Measurements from ENCODE around the gene GRIA1.
"Not testable (repeated sequence)": the region's sequence is repeated elsewhere in the genome, so short reads cannot be mapped to it uniquely, and the experiment has no call there.

Gene GRIA1

DNA sequence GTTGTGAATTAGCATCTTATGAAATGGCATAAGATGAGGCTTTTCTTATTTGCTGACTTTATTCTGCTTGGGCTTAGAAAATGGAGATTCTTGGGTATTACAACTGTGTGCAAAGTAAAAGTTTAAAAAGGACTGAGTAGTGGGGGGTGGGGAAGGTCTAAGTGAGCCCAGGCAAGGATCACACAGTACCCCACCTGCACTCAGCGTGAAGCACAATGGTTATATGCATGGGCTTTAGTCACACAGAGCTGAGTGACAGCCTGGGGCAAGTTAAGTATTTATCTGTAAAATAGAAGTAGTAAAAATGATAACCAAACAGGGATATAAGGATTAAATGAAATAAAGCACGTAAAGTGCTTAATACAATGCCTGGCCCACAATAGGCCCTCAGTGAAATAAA lies 300.9 kb downstream of the GRIA1 start:
- no peak for DNase-seq

DNA sequence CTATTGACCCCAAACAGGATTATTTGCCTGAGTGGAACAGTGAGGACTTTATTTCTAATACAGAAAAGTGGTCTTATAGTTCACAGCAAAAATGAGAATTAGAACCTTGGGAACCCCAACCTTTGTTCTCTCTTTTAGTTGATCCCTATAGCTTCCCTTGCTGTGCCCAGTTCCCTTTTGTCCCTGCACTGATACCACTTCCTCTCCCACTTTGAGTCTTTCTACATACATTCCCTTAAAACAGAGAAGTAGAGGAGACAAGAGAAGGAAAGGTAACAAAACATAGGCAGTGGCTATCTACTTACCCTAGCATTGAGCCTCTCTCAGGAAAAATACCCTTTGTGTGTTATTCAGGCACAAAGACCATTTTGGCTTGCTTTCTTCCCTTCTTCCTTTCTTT lies 301.8 kb downstream of the GRIA1 start:
- DNase-seq: no peak

DNA sequence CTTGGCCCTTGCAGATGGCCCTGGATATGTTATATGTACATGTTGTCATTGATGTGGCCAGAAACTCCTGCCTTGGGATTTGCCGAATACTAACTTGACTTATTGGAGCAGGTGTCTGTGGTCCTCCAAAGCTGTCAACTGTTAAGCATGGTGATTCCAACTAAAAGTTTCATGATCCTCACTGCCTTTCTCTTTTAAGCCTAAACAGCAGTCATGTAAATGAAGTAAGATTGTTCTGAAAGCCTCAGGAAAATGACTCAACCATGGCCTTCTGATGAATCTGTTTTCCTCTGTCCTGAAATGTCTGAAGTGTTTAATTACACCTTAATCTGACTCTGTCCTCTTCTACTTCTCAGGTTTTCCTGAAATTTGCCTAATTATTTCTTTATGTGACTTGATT lies 303.2 kb downstream of the GRIA1 start:
- no peak for DNase-seq

DNA sequence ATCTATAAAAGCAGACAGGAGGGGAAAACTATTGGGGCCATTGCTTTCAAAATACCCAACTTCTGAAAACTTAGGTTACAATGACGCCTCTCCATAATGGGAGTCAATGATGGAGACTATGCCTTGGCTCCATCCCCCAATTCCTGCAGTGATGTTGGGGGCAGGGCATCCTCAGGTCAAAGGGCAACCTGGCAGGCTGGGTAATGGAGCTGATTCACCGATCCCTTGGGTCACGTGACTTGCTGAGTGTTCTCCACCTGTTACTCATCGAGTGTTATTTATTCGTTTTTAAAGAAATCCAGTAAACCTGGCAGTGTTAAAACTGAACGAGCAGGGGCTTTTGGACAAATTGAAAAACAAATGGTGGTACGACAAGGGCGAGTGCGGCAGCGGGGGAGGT lies 303.9 kb downstream of the GRIA1 start:
- DNase-seq: no peak

DNA sequence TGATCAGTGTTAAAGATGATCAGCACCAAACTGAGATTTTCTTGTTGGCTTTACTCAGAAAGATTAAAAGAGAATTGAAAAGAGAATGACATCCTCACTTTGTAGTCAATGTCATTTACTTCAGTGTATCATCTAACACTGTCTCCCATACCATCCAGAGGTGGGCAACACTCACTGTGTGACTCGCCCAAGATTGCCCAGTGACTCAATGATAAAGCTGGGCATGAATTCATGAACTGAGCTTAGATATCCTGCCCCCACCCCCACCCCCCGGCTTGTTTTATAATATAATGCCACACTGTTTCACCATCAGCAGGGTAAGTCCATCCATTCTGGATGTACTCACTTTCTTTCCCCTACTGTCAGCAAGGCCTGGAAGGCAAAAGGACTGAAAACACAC lies 306.1 kb downstream of the GRIA1 start:
- no peak for DNase-seq

DNA sequence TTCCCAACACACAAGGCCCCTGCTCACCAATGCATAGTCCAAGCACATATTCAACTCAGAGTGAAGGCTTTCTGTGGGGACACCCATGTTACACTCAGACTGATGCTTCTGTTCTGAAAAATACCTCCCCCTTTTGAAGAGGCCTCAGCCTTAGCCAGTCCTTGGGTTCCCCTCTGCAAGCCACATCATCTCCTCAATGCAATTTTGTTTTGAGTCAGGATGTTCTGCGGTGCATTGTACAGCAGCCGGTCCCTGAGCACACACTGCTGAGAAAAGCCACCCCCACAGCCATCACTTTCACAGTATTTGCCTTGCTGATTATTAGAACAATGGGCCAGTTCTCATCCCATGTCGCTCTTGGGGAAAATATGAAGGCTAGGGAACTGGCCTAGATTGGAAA lies 307.0 kb downstream of the GRIA1 start:
- no peak for DNase-seq

DNA sequence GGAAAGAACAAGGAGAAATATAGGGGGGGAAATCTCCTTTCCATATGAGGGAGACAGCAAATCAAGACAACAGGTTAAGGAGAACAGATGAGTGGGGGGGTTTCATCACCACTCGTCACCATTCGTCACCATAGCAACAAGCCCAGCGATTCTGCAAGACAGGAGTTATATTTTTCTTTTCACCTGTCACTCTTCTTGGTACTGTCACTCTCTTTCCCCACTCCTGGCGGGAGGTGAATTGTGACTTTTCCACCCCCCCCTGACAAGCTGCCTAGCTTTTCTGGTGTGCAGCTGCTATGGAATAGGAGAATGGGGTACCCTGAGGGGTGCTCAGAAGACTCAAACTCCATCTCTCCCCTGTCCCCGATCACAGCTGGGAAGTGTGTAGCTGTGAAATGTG lies 308.4 kb downstream of the GRIA1 start:
- DNase-seq: no peak

DNA sequence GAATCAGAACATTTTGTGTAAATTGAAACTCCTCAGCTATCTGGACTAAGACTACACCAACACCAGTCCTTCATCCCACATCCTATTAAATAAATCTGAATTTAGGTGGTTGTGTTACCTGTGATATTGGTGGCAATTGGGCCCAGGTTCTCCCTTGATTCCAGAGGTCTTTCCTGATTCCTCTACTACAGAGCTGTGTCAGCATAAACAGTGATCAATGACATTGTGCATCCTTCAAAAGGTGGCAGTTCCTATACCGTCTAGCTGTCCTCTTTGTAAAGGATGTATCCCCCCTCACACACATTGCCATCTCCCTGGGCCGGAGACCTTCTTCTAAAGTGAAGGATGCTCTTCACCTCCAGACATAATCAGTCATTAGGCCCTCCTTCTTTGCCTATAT lies 309.0 kb downstream of the GRIA1 start:
- no peak for DNase-seq

DNA sequence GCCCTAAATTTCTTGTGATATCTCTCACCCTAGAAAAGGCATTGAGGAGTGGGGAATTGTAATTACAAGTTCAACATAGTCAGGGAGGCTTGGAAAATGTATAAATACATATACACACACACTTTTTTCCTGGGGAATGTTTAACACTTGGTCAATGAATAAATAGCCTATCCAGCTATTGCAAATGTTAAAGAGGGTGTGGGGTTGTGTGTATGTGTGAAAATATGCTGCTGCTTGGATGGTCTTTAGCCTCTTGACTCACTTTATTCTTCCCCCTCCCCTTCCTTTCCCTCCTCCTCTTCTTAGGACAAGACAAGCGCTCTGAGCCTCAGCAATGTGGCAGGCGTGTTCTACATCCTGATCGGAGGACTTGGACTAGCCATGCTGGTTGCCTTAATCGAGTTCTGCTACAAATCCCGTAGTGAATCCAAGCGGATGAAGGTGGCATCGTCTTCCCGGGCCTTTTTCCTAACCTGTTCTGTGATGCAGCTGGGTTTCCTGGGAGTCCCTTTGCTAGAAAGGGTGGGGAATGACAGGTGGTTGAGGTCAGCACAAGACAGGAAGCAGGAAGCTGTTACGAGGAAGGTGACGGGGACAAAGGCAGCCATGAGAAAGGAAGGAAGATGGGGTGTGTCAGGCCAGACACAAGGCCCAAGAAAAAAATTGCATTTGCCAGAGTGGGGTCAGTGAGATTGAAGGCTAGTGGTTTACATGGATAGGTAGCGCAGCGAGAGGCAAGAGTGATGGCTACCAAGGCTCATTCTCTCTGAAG lies 311.8 kb downstream of the GRIA1 start:
- DNase-seq: no peak

DNA sequence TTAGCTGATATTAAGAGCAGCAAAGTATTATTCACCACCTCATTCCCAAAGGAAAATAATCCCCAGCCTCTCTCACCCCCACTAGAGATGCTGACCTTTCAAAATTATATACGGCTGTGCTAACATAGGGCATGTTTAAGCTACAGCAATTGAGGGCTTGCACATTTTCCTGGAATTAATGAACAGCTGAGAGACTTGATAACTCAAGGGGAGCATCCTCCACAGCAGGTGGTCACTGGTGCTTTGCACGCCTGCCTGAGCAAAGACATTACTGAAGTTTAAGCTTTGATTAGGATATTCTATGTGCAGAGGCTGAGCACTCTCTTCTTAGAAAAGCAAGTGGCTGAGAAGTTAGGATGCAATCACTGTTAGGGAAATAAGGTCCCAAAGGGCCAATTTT lies 317.3 kb downstream of the GRIA1 start:
- no peak for DNase-seq

DNA sequence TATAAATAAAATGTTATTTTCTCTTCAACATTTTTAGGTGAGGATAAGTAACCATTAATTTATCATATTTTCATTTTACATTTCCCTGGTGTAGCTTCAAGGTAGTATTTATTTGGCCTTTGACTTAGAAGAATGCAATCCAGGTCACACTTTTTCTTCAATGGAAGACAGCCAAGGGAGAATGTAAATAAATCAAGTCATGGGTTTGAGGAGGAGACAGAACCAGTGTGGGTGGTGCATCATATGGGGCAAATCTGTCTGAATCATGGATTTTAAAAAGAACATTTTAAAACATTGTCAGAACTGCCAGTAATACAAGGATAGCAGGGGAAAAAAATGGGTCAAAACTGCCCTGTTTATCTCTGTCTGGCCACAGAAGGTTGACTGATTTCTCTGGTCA lies 318.7 kb downstream of the GRIA1 start:
- DNase-seq: no peak

DNA sequence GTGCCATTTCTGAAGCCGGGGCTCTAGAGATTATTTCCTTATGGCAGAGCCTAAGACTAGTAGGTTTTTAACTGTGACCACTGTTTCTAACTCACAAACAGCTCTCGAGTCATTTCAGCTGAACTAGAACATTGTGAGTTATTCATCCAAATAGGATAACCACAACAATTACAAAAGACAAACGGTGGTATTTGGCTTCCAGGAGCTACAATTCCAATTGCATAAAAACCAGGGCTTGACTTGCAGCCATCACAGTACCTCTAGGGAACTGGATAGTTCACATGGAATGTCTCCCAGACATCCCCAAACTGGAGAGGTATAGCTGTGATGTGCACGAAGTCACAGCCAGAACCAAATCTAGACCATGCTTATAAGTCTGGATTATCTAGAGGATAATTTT lies 323.4 kb downstream of the GRIA1 start:
- no peak for DNase-seq

DNA sequence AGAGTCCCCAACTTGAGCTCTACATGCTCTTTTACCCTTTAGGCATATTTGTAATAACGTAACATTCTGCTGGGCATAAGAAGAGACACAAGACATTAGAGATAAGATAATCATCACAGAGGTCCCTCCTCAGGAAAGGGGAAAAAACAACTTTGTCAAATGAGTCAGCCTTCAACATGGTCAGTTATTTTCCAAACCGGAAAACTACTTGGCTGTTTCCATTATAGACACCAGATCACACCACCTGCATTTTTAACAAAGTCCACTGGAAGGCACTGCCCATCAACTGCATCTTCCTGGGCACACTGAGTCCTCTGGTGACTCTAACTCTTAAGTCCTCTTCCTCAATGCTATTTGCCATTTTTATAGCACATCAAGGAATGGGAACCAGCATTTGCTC lies 326.4 kb downstream of the GRIA1 start:
- no peak for DNase-seq

DNA sequence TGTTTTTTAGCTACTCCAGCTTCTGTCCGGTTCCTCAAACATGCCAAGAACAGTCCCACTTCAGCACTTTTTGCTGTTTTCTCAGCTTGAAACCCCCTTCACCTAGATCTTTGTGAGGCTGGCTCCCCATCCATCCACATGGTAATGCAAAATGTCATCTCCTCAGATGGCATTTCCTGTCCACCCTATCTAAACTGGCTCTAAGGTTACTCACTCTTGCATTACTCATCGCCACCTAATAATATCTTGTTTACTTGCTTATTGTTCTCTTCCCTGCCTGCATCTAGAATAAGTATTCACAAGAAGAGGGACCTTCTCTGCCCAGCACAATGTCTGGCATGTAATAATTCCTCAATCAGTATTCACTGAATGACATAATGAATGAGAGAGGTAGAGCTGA lies 328.2 kb downstream of the GRIA1 start:
- no peak for DNase-seq

DNA sequence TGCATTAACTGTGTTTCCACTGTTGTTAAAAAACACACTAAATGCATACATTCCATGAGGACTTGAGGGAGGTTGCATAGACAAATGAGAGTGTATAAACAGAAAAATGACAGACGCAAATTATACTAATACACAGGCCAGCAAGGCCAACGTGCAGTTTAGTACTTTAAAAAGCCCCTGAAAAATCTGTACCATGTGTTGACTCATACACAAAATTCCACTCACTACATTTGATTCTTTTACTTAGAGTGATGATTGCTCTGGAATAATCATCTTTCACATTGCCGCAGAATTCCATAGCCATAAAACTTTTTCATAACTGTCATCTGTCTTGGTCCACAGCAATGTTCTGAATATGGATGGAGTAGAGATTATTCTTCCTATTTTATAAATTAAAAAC lies 332.6 kb downstream of the GRIA1 start:
- no peak for DNase-seq

DNA sequence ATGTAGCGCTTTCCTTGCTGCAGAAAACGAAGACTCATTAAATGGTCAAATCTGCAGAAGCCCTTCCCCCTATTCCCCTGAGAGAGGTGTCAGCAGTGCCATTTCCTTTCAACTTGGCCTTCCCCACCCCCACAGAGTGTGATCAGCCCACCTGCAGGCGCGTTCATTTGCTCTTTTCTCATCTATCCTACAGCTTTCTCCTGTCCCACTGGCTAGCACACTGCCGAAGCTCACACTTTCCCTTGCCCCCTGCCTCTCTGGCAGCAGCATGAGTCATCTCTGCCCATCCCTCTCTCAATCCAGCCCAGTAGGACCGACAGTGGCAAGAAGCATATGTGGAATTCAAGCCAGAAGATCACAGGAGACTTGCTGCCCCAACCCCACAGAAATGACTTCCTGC lies 334.4 kb downstream of the GRIA1 start:
- DNase-seq: no peak

DNA sequence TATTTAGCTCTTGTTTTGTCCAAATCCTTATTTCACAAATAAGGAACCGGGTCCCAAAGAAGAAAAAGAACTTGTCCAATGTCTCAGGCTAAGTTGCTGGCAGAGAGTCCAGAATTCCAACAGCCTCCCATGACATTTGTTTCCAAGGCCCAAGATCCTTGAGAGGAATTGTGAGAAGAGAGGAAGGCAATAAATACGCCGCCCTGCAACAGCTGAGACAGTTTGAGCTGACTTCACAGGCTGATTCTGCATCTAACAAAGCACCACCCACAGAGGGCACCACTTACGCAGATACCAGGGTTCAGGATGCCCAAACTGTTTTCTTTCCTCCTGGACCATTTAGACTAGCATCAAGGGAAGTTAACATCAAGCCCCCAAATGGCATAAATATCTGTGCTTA lies 336.9 kb downstream of the GRIA1 start:
- DNase-seq: no peak

DNA sequence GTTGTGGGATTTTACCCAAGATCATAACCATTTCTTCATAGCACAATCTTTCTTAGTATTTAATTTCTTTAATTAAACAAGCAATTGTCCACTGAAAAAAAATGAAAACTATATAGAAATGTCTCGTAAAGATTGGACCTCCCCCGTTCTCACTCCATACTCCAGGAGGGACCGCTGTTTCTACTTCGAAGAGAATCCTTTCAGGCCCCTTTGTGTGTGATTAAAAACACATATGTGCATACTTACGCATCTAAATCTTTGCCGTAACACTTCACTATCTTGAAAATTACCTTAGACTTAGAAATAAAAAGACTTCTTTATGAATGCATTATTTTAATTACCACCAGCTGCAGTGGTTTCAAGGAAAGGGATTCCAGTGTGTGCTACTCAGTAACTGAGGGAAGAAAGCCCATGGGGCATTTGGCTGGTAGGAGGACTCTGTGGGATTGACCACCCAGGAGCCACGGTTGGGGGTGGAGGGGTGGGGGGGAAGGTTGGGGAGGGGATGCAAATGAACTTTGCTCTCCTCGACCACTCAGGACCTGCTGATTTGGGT lies 339.1 kb downstream of the GRIA1 start:
- no peak for DNase-seq

DNA sequence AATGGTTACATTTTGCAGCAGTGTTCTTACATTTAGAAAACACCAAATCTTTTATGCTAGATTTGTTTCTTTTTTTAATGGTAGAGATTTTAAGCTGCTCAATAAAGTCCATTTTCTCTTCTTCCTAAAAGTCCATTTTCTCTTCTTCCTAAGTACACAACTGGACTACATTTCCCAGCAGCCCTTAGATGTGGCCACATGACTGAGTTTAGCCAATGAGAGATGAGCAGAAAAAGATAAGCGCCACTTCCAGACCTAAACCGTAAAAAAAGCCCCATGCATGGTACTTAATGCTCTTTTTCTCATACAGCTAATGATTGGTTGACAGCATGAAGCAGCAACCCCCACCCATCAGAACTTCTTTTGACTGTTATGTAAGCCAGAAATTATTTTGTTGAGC lies 341.5 kb downstream of the GRIA1 start:
- no peak for DNase-seq

DNA sequence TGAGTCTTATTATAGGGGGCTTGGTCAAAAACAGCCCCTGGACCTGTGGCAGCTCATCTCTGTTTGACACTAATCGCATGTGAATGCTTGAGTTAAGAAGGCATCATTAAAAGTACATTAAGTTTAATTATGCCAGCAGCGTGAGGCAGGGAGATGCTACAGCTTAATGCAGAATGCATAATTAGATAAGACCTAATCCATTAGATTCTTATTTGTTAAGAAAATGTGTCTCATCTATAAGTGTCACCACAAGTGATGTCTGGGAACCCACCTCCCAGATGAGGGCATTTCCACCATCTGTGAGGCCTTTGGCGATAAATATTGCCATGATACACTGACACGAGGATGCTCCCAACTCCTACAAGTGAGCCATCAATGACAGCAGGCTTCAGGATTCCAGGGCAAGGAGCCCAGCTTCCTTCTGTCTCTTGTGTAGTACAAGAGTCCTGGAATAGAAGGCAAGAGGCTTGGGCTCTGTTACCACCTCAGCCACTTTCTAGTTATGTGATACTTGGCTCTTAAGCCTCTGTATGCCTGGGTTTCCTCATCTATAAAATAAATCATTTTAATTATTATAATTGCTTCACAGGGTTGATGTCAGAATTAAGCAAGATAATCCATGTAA lies 345.5 kb downstream of the GRIA1 start:
- DNase-seq: no peak

DNA sequence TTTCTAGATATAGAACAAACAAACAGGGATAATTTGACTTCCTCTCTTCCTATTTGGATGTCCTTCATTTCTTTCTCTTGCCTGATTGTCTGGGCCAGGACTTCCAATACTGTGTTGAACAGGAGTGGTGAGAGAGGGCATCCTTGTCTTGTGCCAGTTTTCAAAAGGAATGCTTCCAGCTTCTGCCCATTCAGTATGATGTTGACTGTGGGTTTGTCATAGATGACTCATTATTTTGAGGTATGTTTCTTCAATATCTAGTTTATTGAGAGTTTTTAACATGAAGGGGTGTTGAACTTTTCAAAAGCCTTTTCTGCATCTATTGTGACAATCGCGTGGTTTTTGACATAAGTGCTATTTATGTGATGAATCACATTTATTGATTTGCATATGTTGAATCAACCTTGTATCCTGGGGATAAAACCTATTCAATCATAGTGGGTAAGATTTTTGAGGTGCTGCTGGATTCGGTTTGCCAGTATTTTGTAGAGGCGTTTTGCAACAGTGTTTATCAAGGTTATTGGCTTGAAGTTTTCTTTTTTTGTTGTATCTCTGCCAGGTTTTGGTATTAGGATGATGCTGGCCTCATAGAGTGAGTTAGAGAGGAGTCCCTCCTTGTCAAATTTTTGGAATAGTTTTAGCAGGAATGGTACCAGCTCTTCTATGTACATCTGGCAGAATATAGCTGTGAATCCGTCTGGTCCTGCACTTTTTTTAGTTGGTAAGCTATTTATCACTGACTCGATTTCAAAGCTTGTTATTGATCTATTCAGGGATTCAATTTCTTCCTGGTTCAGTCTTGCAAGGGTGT lies 359.0 kb downstream of the GRIA1 start:
- not testable (repeated sequence) for DNase-seq

DNA sequence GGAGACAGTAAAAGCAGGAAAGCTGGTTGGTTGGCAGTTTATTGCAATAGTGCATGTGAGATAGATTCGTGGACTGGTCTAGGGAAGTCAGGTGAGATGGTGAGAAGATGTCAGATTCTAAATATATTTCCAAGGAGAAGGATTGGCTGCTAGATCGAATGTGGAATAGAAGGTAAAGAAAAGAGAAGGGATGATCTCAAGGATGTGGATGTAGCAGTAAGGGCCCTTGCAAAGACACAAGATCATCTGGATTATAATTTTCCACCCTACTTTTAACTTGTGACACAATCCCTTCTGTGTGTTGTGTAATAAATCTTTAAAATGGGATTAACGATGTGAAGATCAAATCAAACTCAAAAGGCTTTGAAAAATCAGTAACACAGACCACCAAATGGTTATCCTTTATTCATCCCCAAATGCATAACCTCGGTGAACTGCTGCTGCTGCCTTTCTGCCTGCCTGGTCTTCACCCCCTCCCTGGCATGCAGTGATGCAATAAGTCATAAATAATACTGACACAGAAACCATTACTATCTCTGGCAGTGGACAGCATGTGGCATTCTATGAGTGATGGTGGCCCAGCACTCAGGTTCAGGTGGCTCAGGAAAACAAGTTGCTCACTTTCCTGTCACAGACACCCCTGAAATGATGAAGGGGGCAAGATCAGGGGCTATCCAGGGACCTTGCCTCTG lies 369.9 kb downstream of the GRIA1 start:
- no peak for DNase-seq

DNA sequence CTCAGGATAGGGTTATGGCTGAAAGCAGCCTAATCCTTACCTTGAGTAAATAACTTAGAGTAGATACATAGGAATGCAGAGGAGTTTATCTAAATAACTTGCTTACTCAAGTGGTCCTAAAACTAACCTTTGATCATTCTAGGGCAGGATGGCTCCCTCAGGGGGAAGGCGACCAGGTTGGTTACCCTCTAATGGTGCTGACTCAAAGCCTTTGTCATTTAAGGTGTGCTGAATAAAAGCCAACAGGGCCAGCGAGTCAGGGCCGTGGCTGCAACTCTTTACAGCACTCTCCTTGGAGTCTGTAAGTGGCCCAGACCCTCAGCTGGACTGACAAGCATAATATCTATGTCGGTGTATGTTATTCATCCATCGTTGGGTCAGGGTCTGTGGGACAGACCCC lies 372.4 kb downstream of the GRIA1 start:
- not testable (repeated sequence) for DNase-seq
